Neural cell (in vitro differentiated cells): Measurements from ENCODE around the gene TMX1.

Experiments used
- EP300 ChIP-seq: fragments of 450-650 bp; conservative IDR thresholded peaks from 2 replicates; pipeline ENCODE4 v1.6.1; 2014; ENCODE audit warnings: antibody characterized with exemption, mild to moderate bottlenecking, moderate library complexity; ENCODE audit not compliant: poor library complexity, severe bottlenecking
- EZH2 ChIP-seq: fragments of 200-600, 300-800 bp; shearing (Covaris generic), sonication (generic); IDR thresholded peaks from 2 replicates; pipeline ENCODE4 v1.6.1; 2014; ENCODE audit warnings: antibody characterized with exemption, low read length, borderline replicate concordance, mild to moderate bottlenecking; ENCODE audit not compliant: insufficient read depth, poor library complexity, severe bottlenecking
- MXI1 ChIP-seq: fragments of 450-650 bp; conservative IDR thresholded peaks from 2 replicates; pipeline ENCODE4 v1.6.1; 2014; ENCODE audit warnings: antibody characterized with exemption, mild to moderate bottlenecking; ENCODE audit not compliant: poor library complexity, severe bottlenecking
- POLR2AphosphoS5 ChIP-seq: IDR thresholded peaks from 2 replicates; pipeline ENCODE4 v1.6.1; 2012
- RAD21 ChIP-seq: fragments of 450-650 bp; conservative IDR thresholded peaks from 2 replicates; pipeline ENCODE4 v1.6.1; 2014; ENCODE audit warnings: antibody characterized with exemption, mild to moderate bottlenecking, moderate library complexity
- SMC3 ChIP-seq: fragments of 450-650 bp; conservative IDR thresholded peaks from 2 replicates; pipeline ENCODE4 v1.6.1; 2014; ENCODE audit warnings: antibody characterized with exemption, mild to moderate bottlenecking, moderate library complexity; ENCODE audit not compliant: poor library complexity
- TAF1 ChIP-seq: IDR thresholded peaks from 2 replicates; pipeline ENCODE4 v1.6.1; 2012; ENCODE audit warnings: low read depth
- TF ChIP-seq, protein P1 (sequence below): fragments of 450-650 bp; IDR thresholded peaks from 2 replicates; pipeline ENCODE4 v1.5.1; 2014; ENCODE audit warnings: antibody characterized with exemption, mild to moderate bottlenecking, moderate library complexity; ENCODE audit not compliant: poor library complexity, severe bottlenecking

- TF ChIP-seq TAF1 (no peak), POLR2AphosphoS5 (no peak), RAD21 (no peak), EZH2 (no peak), MXI1 (no peak), EP300 (no peak), SMC3 (no peak)
- TF ChIP-seq, protein P1, sequence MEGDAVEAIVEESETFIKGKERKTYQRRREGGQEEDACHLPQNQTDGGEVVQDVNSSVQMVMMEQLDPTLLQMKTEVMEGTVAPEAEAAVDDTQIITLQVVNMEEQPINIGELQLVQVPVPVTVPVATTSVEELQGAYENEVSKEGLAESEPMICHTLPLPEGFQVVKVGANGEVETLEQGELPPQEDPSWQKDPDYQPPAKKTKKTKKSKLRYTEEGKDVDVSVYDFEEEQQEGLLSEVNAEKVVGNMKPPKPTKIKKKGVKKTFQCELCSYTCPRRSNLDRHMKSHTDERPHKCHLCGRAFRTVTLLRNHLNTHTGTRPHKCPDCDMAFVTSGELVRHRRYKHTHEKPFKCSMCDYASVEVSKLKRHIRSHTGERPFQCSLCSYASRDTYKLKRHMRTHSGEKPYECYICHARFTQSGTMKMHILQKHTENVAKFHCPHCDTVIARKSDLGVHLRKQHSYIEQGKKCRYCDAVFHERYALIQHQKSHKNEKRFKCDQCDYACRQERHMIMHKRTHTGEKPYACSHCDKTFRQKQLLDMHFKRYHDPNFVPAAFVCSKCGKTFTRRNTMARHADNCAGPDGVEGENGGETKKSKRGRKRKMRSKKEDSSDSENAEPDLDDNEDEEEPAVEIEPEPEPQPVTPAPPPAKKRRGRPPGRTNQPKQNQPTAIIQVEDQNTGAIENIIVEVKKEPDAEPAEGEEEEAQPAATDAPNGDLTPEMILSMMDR, result no peak
These were observed 42.5 kb downstream of the TMX1 start for GRCh38 chr14:51282517-51282916.
